ENCODE results near the gene GRP. TPM values are rescaled to one million over a fixed set of nuclear protein-coding genes. Genes with fewer than 3 reads are reported as not detected.

The GRP gene
- total RNA-seq, 3 donors from 2014 or later (not counting 1 experiment from before 2014, with no cell fraction given) = not detected

GRCh38 chr18:59220784-59221765, 1.1 kb downstream of the GRP start:
- Histone ChIP-seq H3K27ac (ENCODE audit: low read length) (no peak overlapping the region), H3K36me3 (ENCODE audit: control insufficient read depth, insufficient read depth, low read length) (no peaks in the 10 kb centered on the region), H3K9me3 (ENCODE audit: control insufficient read depth, insufficient read depth, low read length) (no peaks in the 10 kb centered on the region), H3K4me3 (ENCODE audit: low read length) (no peak overlapping the region), H3K27me3 (ENCODE audit: control insufficient read depth, insufficient read depth, low read length) (peaks cover 18% of the 10 kb centered on the region), H3K4me1 (ENCODE audit: control insufficient read depth, insufficient read depth, low read length) (no peaks in the 10 kb centered on the region)
- DNase-seq (no peak), ATAC-seq (no peak)
- no peak overlapping the region for H3K27ac Mint-ChIP-seq
- WGBS (ENCODE audit: insufficient coverage) = 6% methylated on average over 47 of the region's 47 CpGs
- no peaks in the 10 kb centered on the region for H3K9me3 Mint-ChIP-seq
- no peak for TF ChIP-seq CTCF (IDR thresholded peaks at IDR 0.05)
- H3K36me3 Mint-ChIP-seq = no peaks in the 10 kb centered on the region
- peaks cover 0 to 4% of the 10 kb centered on the region in 2 donors for H3K4me1 Mint-ChIP-seq
- peaks cover 55 to 87% of the 10 kb centered on the region in 2 donors for H3K27me3 Mint-ChIP-seq (ENCODE audit: low read depth in 2 of 2)
- intact Hi-C loops (cut with micrococcal nuclease) = no loop called here
- H3K4me3 Mint-ChIP-seq = no peak overlapping the region

DNA sequence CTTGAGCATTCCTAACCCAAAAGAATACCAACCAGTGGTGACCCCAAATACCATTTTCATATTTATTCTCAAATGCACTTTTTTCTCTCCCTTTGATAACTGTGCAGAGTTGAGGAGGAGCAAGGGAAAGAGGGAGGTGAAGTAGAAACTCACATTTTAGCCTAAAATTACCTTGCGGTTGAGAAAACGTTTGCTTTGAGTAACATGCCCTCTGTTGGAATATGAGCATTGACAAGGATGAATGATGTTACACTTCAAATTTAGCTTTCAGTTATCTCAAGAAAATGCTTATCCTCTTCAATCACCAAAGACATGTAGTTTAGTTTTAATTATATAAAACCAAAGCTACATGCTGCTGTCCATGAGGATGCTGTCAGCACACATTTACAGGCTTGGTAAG, 2.4 kb downstream of the GRP start:
- H3K27me3 Mint-ChIP-seq (ENCODE audit: low read depth in 2 of 2) = peaks cover 50 to 84% of the 10 kb centered on the region in 2 donors
- no peak overlapping the region for H3K4me3 Mint-ChIP-seq
- no peak for ATAC-seq

GRCh38 chr18:59228351-59228750, 8.4 kb downstream of the GRP start:
- H3K27ac Mint-ChIP-seq = no peak overlapping the region
- no peak for DNase-seq
- WGBS (ENCODE audit: insufficient coverage) = 59% methylated on average over 1 of the region's 1 CpG
- Histone ChIP-seq H3K9me3 (ENCODE audit: control insufficient read depth, insufficient read depth, low read length) (no peaks in the 10 kb centered on the region), H3K4me1 (ENCODE audit: control insufficient read depth, insufficient read depth, low read length) (no peaks in the 10 kb centered on the region), H3K36me3 (ENCODE audit: control insufficient read depth, insufficient read depth, low read length) (no peaks in the 10 kb centered on the region), H3K27me3 (ENCODE audit: control insufficient read depth, insufficient read depth, low read length) (peaks cover 2% of the 10 kb centered on the region), H3K27ac (ENCODE audit: low read length) (no peak overlapping the region), H3K4me3 (ENCODE audit: low read length) (no peak overlapping the region)
- H3K27me3 Mint-ChIP-seq (ENCODE audit: low read depth in 2 of 2) = peaks cover 10 to 46% of the 10 kb centered on the region in 2 donors
- intact Hi-C loops (cut with micrococcal nuclease) = no loop called here
- no peak for ATAC-seq
- H3K4me1 Mint-ChIP-seq = no peaks in the 10 kb centered on the region
- H3K36me3 Mint-ChIP-seq = no peaks in the 10 kb centered on the region
- no peak overlapping the region for H3K4me3 Mint-ChIP-seq
- TF ChIP-seq CTCF (IDR thresholded peaks at IDR 0.05) = no peak
- no peaks in the 10 kb centered on the region for H3K9me3 Mint-ChIP-seq

More for the DNA sequence above, 2.4 kb downstream of the GRP start:
- H3K9me3 Mint-ChIP-seq = no peaks in the 10 kb centered on the region
- no peak for DNase-seq
- H3K4me3 ChIP-seq (ENCODE audit: low read length) = no peak overlapping the region
- H3K36me3 Mint-ChIP-seq = no peaks in the 10 kb centered on the region
- WGBS (ENCODE audit: insufficient coverage) = 80% methylated on average over 2 of the region's 2 CpGs
- no peaks in the 10 kb centered on the region for H3K4me1 ChIP-seq (ENCODE audit: control insufficient read depth, insufficient read depth, low read length)
- no peak for TF ChIP-seq CTCF (IDR thresholded peaks at IDR 0.05)
- H3K27me3 ChIP-seq (ENCODE audit: control insufficient read depth, insufficient read depth, low read length) = peaks cover 18% of the 10 kb centered on the region
- intact Hi-C loops (cut with micrococcal nuclease) = no loop called here
- no peaks in the 10 kb centered on the region for H3K9me3 ChIP-seq (ENCODE audit: control insufficient read depth, insufficient read depth, low read length)
- peaks cover 0 to 4% of the 10 kb centered on the region in 2 donors for H3K4me1 Mint-ChIP-seq
- no peak overlapping the region for H3K27ac Mint-ChIP-seq
- no peaks in the 10 kb centered on the region for H3K36me3 ChIP-seq (ENCODE audit: control insufficient read depth, insufficient read depth, low read length)
- no peak overlapping the region for H3K27ac ChIP-seq (ENCODE audit: low read length)
